Vagina (tissue), 2 donors: ENCODE results near the gene KIRREL3.

Experiments used
- POLR2A ChIP-seq, 2 donors: fragments of 450-650 bp; IDR thresholded peaks; one replicate each; pipeline ENCODE4 v1.6.1; 2017; ENCODE audit warnings: antibody characterized with exemption in 2 of 2, mild to moderate bottlenecking in 2 of 2, moderate library complexity in 2 of 2
- TF ChIP-seq, protein P1 (sequence below), 3 experiments: fragments of 450-650 bp in 2 of 3; fragments of 200-600 bp in 1 of 3; sonication (generic) in 1 of 3; IDR thresholded peaks; one replicate each; pipeline ENCODE4 v1.5.1; 2017 to 2019; ENCODE audit warnings: antibody characterized with exemption in 3 of 3, mild to moderate bottlenecking in 2 of 3, moderate library complexity in 2 of 3

DNA sequence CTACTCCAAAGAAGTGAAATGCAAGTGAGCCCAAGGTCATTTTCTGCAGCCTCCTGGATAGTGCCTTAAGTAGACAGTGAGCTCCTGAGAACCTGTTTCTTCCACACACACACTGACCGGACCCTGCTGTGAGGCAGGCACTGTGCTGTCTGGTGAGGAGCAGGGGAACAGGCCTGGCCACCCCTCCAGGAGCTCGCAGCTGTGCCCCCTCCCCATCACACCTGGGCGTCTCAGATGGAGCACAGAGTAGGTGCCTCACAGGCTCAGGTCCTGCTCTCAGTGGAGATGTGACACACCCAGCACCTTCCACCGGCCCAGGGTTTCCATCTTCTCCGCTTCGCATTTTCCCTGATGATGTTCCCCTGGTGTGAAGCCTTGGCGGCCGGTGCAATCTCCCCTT lies 470.2 kb downstream of the KIRREL3 start:
- no peak for TF ChIP-seq POLR2A (IDR thresholded peaks at IDR 0.05)
- TF ChIP-seq, protein P1, sequence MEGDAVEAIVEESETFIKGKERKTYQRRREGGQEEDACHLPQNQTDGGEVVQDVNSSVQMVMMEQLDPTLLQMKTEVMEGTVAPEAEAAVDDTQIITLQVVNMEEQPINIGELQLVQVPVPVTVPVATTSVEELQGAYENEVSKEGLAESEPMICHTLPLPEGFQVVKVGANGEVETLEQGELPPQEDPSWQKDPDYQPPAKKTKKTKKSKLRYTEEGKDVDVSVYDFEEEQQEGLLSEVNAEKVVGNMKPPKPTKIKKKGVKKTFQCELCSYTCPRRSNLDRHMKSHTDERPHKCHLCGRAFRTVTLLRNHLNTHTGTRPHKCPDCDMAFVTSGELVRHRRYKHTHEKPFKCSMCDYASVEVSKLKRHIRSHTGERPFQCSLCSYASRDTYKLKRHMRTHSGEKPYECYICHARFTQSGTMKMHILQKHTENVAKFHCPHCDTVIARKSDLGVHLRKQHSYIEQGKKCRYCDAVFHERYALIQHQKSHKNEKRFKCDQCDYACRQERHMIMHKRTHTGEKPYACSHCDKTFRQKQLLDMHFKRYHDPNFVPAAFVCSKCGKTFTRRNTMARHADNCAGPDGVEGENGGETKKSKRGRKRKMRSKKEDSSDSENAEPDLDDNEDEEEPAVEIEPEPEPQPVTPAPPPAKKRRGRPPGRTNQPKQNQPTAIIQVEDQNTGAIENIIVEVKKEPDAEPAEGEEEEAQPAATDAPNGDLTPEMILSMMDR (IDR thresholded peaks at IDR 0.05) = no peak
